B cell (primary cell): ENCODE data around the gene KCNE3. TPM values are rescaled to one million over a fixed set of nuclear protein-coding genes. Genes with fewer than 3 reads are reported as not detected.
A peak's percentile ranks its signal among the peaks of the same experiment; 100 is the strongest.

Experiments used
- ATAC-seq: fragments of 200-7000 bp; cut with Tn5 transposase; one replicate; pipeline ENCODE4 v1.10.0; 2021; ENCODE audit warnings: low read depth, mild to moderate bottlenecking, moderate number of reproducible peaks, moderate library complexity
- CTCF ChIA-PET: fragments of 350-600 bp; sonication (Branson Sonifier 250); formaldehyde crosslinking; loops from one replicate; lab custom pipeline; 2021; ENCODE audit warnings: antibody characterized with exemption, inconsistent platforms; lab: Charles Lee
- POLR2A ChIA-PET: fragments of 350-600 bp; sonication (Branson Sonifier 250); formaldehyde crosslinking; loops from one replicate; lab custom pipeline; 2021; ENCODE audit warnings: antibody characterized with exemption; lab: Charles Lee
- DNase-seq: peaks from one replicate; pipeline ENCODE4 v3.0.0; 2013
- H2AFZ ChIP-seq: 2 replicates; pipeline ENCODE4 v1.6.1; 2012; ENCODE audit warnings: mild to moderate bottlenecking, low read depth, low read length; ENCODE audit not compliant: insufficient read depth, poor library complexity, severe bottlenecking
- H3K27ac ChIP-seq, 2 donors: 1 replicate in 1 of 2; 2 replicates in 1 of 2; pipeline ENCODE4 v1.5.1; 2012 to 2013; ENCODE audit warnings: low read length in 2 of 2, mild to moderate bottlenecking in 2 of 2, moderate library complexity in 1 of 2
- H3K27me3 ChIP-seq, 4 experiments: fragments of 200-600 bp in 1 of 4; sonication (generic) in 1 of 4; replicated peaks in 1 of 4; 1 replicate in 2 of 4; 2 replicates in 2 of 4; pipeline versions ENCODE4 v1.6.1 to v1.7.0; 2013 to 2016; ENCODE audit warnings: low read length in 3 of 4, mild to moderate bottlenecking in 2 of 4, mixed read lengths in 1 of 4, moderate library complexity in 1 of 4; ENCODE audit not compliant: insufficient read depth in 4 of 4, control insufficient read depth in 3 of 4; ENCODE audit errors: control extremely low read depth in 1 of 4
- H3K36me3 ChIP-seq, 2 experiments: replicated peaks in 1 of 2; 1 replicate in 1 of 2; 2 replicates in 1 of 2; pipeline versions ENCODE4 v1.6.1 to v1.7.1; 2013; ENCODE audit warnings: low read length in 1 of 2; ENCODE audit not compliant: insufficient read depth in 2 of 2, control insufficient read depth in 1 of 2; ENCODE audit errors: control extremely low read depth in 1 of 2, extremely low read depth in 1 of 2
- H3K4me1 ChIP-seq, 2 donors: fragments of 200-600 bp in 1 of 2; sonication (generic) in 1 of 2; 1 replicate in 1 of 2; 2 replicates in 1 of 2; pipeline versions ENCODE4 v1.5.1 to v1.6.1; 2013 to 2017; ENCODE audit warnings: low read length in 2 of 2; ENCODE audit not compliant: control insufficient read depth in 2 of 2, insufficient read depth in 2 of 2
- H3K4me2 ChIP-seq: replicated peaks from 2 replicates; pipeline ENCODE3; 2012; ENCODE audit warnings: mild to moderate bottlenecking, low read depth, low read length; ENCODE audit not compliant: poor library complexity, severe bottlenecking
- H3K4me3 ChIP-seq, 5 experiments: fragments of 200-600 bp in 1 of 5; sonication (generic) in 1 of 5; 1 replicate in 3 of 5; 2 replicates in 2 of 5; pipeline versions ENCODE4 v1.5.1 to v1.7.0; 2011 to 2016; ENCODE audit warnings: low read length in 4 of 5, mild to moderate bottlenecking in 4 of 5, low read depth in 2 of 5, control low read depth in 1 of 5, moderate library complexity in 1 of 5; ENCODE audit not compliant: insufficient read depth in 1 of 5; ENCODE audit errors: control extremely low read depth in 1 of 5, extremely low read depth in 1 of 5
- H3K79me2 ChIP-seq: fragments of 200-600 bp; sonication (generic); one replicate; pipeline ENCODE4 v1.6.0; 2016; ENCODE audit warnings: low read length; ENCODE audit not compliant: control insufficient read depth, insufficient read depth
- H3K9ac ChIP-seq: fragments of 200-600 bp; sonication (generic); 2 replicates; pipeline ENCODE4 v1.6.1; 2017; ENCODE audit warnings: mild to moderate bottlenecking, low read length, moderate library complexity
- H3K9me3 ChIP-seq, 3 donors: one replicate each; pipeline versions ENCODE4 v1.6.1 to v1.7.1; 2013; ENCODE audit warnings: low read length in 2 of 3; ENCODE audit not compliant: control insufficient read depth in 2 of 3, insufficient read depth in 1 of 3; ENCODE audit errors: control extremely low read depth in 1 of 3
- H4K20me1 ChIP-seq: 2 replicates; pipeline ENCODE4 v1.6.0; 2012; ENCODE audit warnings: mild to moderate bottlenecking, low read length; ENCODE audit not compliant: insufficient read depth, control insufficient read depth, poor library complexity, severe bottlenecking
- H3K27ac Mint-ChIP-seq: one replicate; pipeline ENCODE4 v1.8.0; 2021; ENCODE audit warnings: mixed read lengths
- H3K27me3 Mint-ChIP-seq: one replicate; pipeline ENCODE4 v1.8.0; 2021; ENCODE audit warnings: mixed read lengths
- H3K4me1 Mint-ChIP-seq: one replicate; pipeline ENCODE4 v1.8.0; 2021; ENCODE audit warnings: mixed read lengths
- H3K4me3 Mint-ChIP-seq: one replicate; pipeline ENCODE4 v1.8.0; 2021; ENCODE audit warnings: mixed read lengths
- H3K9me3 Mint-ChIP-seq: one replicate; pipeline ENCODE4 v1.8.0; 2022; ENCODE audit warnings: mixed read lengths; ENCODE audit not compliant: insufficient read depth
- CTCF ChIP-seq: fragments of 200-600 bp; IDR thresholded peaks from one replicate; pipeline ENCODE4 v1.8.0; 2022; ENCODE audit warnings: antibody characterized with exemption, mild to moderate bottlenecking
- EZH2 ChIP-seq: IDR thresholded peaks from 2 replicates; pipeline ENCODE4 v1.6.1; 2012; ENCODE audit warnings: borderline replicate concordance, low read depth, mild to moderate bottlenecking, moderate library complexity, low read length; ENCODE audit not compliant: insufficient read depth, poor library complexity, severe bottlenecking
- WGBS: methylation state at CpG from one replicate; pipeline ENCODE4 v1.1.5; 2013; ENCODE audit warnings: missing lambda C conversion rate; ENCODE audit not compliant: insufficient coverage; 5-methylcytosine and 5-hydroxymethylcytosine counted together
- intact Hi-C: fragments of 100-400 bp; cut with micrococcal nuclease; formaldehyde crosslinking; loops from one replicate; pipeline ENCODE4 v1.10.0; 2022
- polyA minus RNA-seq: library from RNA; depleted of rRNA, polyadenylated mRNA; stranded (reverse); fragments of >200 nt; gene quantifications from 2 replicates; pipeline ENCODE4 v1.2.3, GENCODE V29; 2012
- polyA plus RNA-seq: library from polyadenylated mRNA; depleted of rRNA; stranded (reverse); fragments of >200 nt; gene quantifications from 2 replicates; pipeline ENCODE4 v1.2.3, GENCODE V29; 2012
- total RNA-seq, 2 donors: library from RNA; stranded (reverse); fragments of 120-200 nt in 1 of 2; gene quantifications; 1 replicate in 1 of 2; 2 replicates in 1 of 2; pipeline versions ENCODE4 v1.2.3 to v1.2.4, GENCODE V29; 2013 to 2022

The KCNE3 gene
- total RNA-seq (not detected in 2 replicates), polyA plus RNA-seq (0.35 and 0.85 TPM in 2 replicates), polyA minus RNA-seq (0.43 and 2.2 TPM in 2 replicates)
- total RNA-seq (2013), result 1.9 TPM

- CTCF ChIA-PET, result interaction anchor here (1.0 to 1.4 kb wide), 2 partner anchors 17 to 21 kb away, joined by 3 to 4 read pairs; no protein-coding TSS in a partner anchor
- H3K27me3 Mint-ChIP-seq, result peaks cover 50% of the 10 kb centered on the region
- peaks cover 6% of the 10 kb centered on the region for H3K4me1 Mint-ChIP-seq
- Histone ChIP-seq H3K9me3 (no peaks in the 10 kb centered on the region), H3K4me2 (peak within 1 kb of the TSS; percentile 47), H3K4me3 (no peak within 1 kb of the TSS), H3K79me2 (no peaks in the 10 kb centered on the region), H3K27me3 (peaks cover 0 to 28% (median 17%) of the 10 kb centered on the region in 4 experiments), H3K9ac (no peak within 1 kb of the TSS), H3K36me3 (no peaks in the 10 kb centered on the region), H3K27ac (no peak within 1 kb of the TSS), H4K20me1 (no peaks in the 10 kb centered on the region), H2AFZ (peak within 1 kb of the TSS; percentile 16), H3K4me1 (peaks cover 0 to 4% of the 10 kb centered on the region in 2 donors)
- H3K4me3 Mint-ChIP-seq, result peak within 1 kb of the TSS; percentile 12
- no peak for DNase-seq
- no peaks in the 10 kb centered on the region for H3K9me3 Mint-ChIP-seq
- 16% methylated on average over 47 of the region's 62 CpGs for WGBS
- intact Hi-C loops, result no loop called here
- TF ChIP-seq CTCF (no peak), EZH2 (no peak)
- POLR2A ChIA-PET, result no interaction called here
- H3K27ac Mint-ChIP-seq, result no peak within 1 kb of the TSS
- no peak for ATAC-seq
Measured at GRCh38 chr11:74466916-74467885, at the start of gene KCNE3. TSS of gene KCNE3 (minus strand) at chr11:74467549. CDS start at chr11:74457563, 9,986 bp downstream.

GRCh38 chr11:74507582-74507981 is 40.2 kb upstream of the KCNE3 start:
- Mint-ChIP-seq H3K27me3 (peaks cover 1% of the 10 kb centered on the region), H3K4me1 (no peaks in the 10 kb centered on the region), H3K9me3 (peaks cover 4% of the 10 kb centered on the region), H3K27ac (no peak overlapping the region), H3K4me3 (no peak overlapping the region)
- TF ChIP-seq EZH2, result no peak
- no peak for TF ChIP-seq CTCF
- H4K20me1 ChIP-seq, result no peaks in the 10 kb centered on the region
- H3K9ac ChIP-seq, result no peak overlapping the region
- peaks cover 0 to 5% (median 4%) of the 10 kb centered on the region in 3 donors for H3K9me3 ChIP-seq
- no peak overlapping the region for H3K4me3 ChIP-seq
- H3K36me3 ChIP-seq, result no peaks in the 10 kb centered on the region
- no peaks in the 10 kb centered on the region for H3K79me2 ChIP-seq
- H3K4me2 ChIP-seq, result no peak overlapping the region
- WGBS, result 6% methylated on average over 2 of the region's 2 CpGs
- H3K27ac ChIP-seq, result no peak overlapping the region
- intact Hi-C loops, result no loop called here
- POLR2A ChIA-PET, result no interaction called here
- H3K4me1 ChIP-seq, result no peaks in the 10 kb centered on the region
- ATAC-seq, result no peak
- no peaks in the 10 kb centered on the region for H3K27me3 ChIP-seq
- CTCF ChIA-PET, result no interaction called here
- H2AFZ ChIP-seq, result no peak overlapping the region
- DNase-seq, result no peak
